Neural cell (in vitro differentiated cells): ENCODE measurements around the gene SLCO3A1. TPM values are rescaled to one million over a fixed set of nuclear protein-coding genes. Genes with fewer than 3 reads are reported as not detected.

ENCODE experiments used
- H2AFZ ChIP-seq: fragments of 200-600, 300-800 bp; sonication (generic), shearing (Covaris generic); 2 replicates; pipeline ENCODE4 v1.6.0; 2014; ENCODE audit warnings: low read depth, mild to moderate bottlenecking, antibody characterized with exemption, low read length, moderate library complexity
- H3F3A ChIP-seq: fragments of 200-600 bp; shearing (Covaris generic); 2 replicates; pipeline ENCODE4 v1.6.1; 2016; ENCODE audit warnings: mild to moderate bottlenecking, moderate library complexity, mixed read lengths, antibody characterized with exemption, low read length; ENCODE audit not compliant: insufficient read depth, poor library complexity, severe bottlenecking
- H3K27ac ChIP-seq: fragments of 200-600, 300-800 bp; sonication (generic), shearing (Covaris generic); 2 replicates; pipeline ENCODE4 v1.5.1; 2014; ENCODE audit warnings: mild to moderate bottlenecking, low read length, moderate library complexity
- H3K27me3 ChIP-seq: fragments of 300-800, 200-600 bp; sonication (generic), shearing (Covaris generic); 2 replicates; pipeline ENCODE4 v1.6.0; 2014; ENCODE audit warnings: mild to moderate bottlenecking, low read depth, low read length, moderate library complexity; ENCODE audit not compliant: insufficient read depth
- H3K36me3 ChIP-seq: fragments of 300-800, 200-600 bp; sonication (generic), shearing (Covaris generic); 2 replicates; pipeline ENCODE4 v1.5.1; 2014; ENCODE audit warnings: mild to moderate bottlenecking, antibody characterized with exemption, low read length, moderate library complexity; ENCODE audit not compliant: insufficient read depth
- H3K4me2 ChIP-seq: fragments of 300-800, 200-600 bp; sonication (generic), shearing (Covaris generic); 2 replicates; pipeline ENCODE4 v1.6.0; 2014; ENCODE audit warnings: mild to moderate bottlenecking, low read length
- H3K4me3 ChIP-seq: fragments of 300-800, 200-600 bp; sonication (generic), shearing (Covaris generic); 2 replicates; pipeline ENCODE4 v1.5.1; 2014; ENCODE audit warnings: mild to moderate bottlenecking, low read length, moderate library complexity
- H3K79me2 ChIP-seq: fragments of 200-600 bp; shearing (Covaris generic); replicated peaks from 2 replicates; pipeline ENCODE4 v1.6.0; 2014; ENCODE audit warnings: mild to moderate bottlenecking, low read length, moderate library complexity; ENCODE audit not compliant: insufficient read depth
- H3K9ac ChIP-seq: fragments of 300-800, 200-600 bp; sonication (generic), shearing (Covaris generic); 2 replicates; pipeline ENCODE4 v1.6.1; 2016; ENCODE audit warnings: mild to moderate bottlenecking, low read length, mixed read lengths
- H3K9me2 ChIP-seq: fragments of 200-600 bp; shearing (Covaris generic); 2 replicates; pipeline ENCODE4 v1.6.1; 2016; ENCODE audit warnings: mild to moderate bottlenecking, low read length, mixed read lengths; ENCODE audit not compliant: insufficient read depth
- H3K9me3 ChIP-seq: fragments of 200-600, 300-800 bp; sonication (generic), shearing (Covaris generic); 2 replicates; pipeline ENCODE4 v1.6.1; 2016; ENCODE audit warnings: mild to moderate bottlenecking, mixed run types, low read length, moderate library complexity, mixed read lengths
- H4K20me1 ChIP-seq: fragments of 200-600 bp; shearing (Covaris generic); 2 replicates; pipeline ENCODE4 v1.6.1; 2016; ENCODE audit warnings: mild to moderate bottlenecking, mixed run types; ENCODE audit not compliant: insufficient read depth
- CTCF ChIP-seq: fragments of 450-650 bp; IDR thresholded peaks from 2 replicates; pipeline ENCODE4 v1.5.1; 2014; ENCODE audit warnings: antibody characterized with exemption, mild to moderate bottlenecking, moderate library complexity; ENCODE audit not compliant: poor library complexity, severe bottlenecking
- EP300 ChIP-seq: fragments of 450-650 bp; conservative IDR thresholded peaks from 2 replicates; pipeline ENCODE4 v1.6.1; 2014; ENCODE audit warnings: antibody characterized with exemption, mild to moderate bottlenecking, moderate library complexity; ENCODE audit not compliant: poor library complexity, severe bottlenecking
- EZH2 ChIP-seq: fragments of 200-600, 300-800 bp; shearing (Covaris generic), sonication (generic); IDR thresholded peaks from 2 replicates; pipeline ENCODE4 v1.6.1; 2014; ENCODE audit warnings: antibody characterized with exemption, low read length, borderline replicate concordance, mild to moderate bottlenecking; ENCODE audit not compliant: insufficient read depth, poor library complexity, severe bottlenecking
- MXI1 ChIP-seq: fragments of 450-650 bp; conservative IDR thresholded peaks from 2 replicates; pipeline ENCODE4 v1.6.1; 2014; ENCODE audit warnings: antibody characterized with exemption, mild to moderate bottlenecking; ENCODE audit not compliant: poor library complexity, severe bottlenecking
- POLR2AphosphoS5 ChIP-seq: IDR thresholded peaks from 2 replicates; pipeline ENCODE4 v1.6.1; 2012
- RAD21 ChIP-seq: fragments of 450-650 bp; conservative IDR thresholded peaks from 2 replicates; pipeline ENCODE4 v1.6.1; 2014; ENCODE audit warnings: antibody characterized with exemption, mild to moderate bottlenecking, moderate library complexity
- SMC3 ChIP-seq: fragments of 450-650 bp; conservative IDR thresholded peaks from 2 replicates; pipeline ENCODE4 v1.6.1; 2014; ENCODE audit warnings: antibody characterized with exemption, mild to moderate bottlenecking, moderate library complexity; ENCODE audit not compliant: poor library complexity
- TAF1 ChIP-seq: IDR thresholded peaks from 2 replicates; pipeline ENCODE4 v1.6.1; 2012; ENCODE audit warnings: low read depth
- polyA plus RNA-seq: library from polyadenylated mRNA; depleted of rRNA; stranded (reverse); fragments of >200 nt; gene quantifications from 2 replicates; pipeline ENCODE4 v1.2.3, GENCODE V29; 2014
- TF ChIP-seq, protein P1 (sequence below): IDR thresholded peaks from 2 replicates; pipeline ENCODE4 v1.6.1; 2012; ENCODE audit warnings: borderline replicate concordance

Gene SLCO3A1
- polyA plus RNA-seq, 1 donor from 2014 or later: 14.2 TPM

- no peaks in the 10 kb centered on the region for H3F3A ChIP-seq
- no peak overlapping the region for H3K4me2 ChIP-seq
- no peak overlapping the region for H2AFZ ChIP-seq
- no peaks in the 10 kb centered on the region for H3K36me3 ChIP-seq
- H3K9me3 ChIP-seq: no peaks in the 10 kb centered on the region
- peaks cover 2% of the 10 kb centered on the region for H4K20me1 ChIP-seq
- H3K4me3 ChIP-seq: no peak overlapping the region
- TF ChIP-seq TAF1 (no peak), CTCF (no peak), SMC3 (no peak), RAD21 (no peak), EP300 (no peak), EZH2 (no peak), MXI1 (no peak), POLR2AphosphoS5 (no peak)
- TF ChIP-seq, protein P1, sequence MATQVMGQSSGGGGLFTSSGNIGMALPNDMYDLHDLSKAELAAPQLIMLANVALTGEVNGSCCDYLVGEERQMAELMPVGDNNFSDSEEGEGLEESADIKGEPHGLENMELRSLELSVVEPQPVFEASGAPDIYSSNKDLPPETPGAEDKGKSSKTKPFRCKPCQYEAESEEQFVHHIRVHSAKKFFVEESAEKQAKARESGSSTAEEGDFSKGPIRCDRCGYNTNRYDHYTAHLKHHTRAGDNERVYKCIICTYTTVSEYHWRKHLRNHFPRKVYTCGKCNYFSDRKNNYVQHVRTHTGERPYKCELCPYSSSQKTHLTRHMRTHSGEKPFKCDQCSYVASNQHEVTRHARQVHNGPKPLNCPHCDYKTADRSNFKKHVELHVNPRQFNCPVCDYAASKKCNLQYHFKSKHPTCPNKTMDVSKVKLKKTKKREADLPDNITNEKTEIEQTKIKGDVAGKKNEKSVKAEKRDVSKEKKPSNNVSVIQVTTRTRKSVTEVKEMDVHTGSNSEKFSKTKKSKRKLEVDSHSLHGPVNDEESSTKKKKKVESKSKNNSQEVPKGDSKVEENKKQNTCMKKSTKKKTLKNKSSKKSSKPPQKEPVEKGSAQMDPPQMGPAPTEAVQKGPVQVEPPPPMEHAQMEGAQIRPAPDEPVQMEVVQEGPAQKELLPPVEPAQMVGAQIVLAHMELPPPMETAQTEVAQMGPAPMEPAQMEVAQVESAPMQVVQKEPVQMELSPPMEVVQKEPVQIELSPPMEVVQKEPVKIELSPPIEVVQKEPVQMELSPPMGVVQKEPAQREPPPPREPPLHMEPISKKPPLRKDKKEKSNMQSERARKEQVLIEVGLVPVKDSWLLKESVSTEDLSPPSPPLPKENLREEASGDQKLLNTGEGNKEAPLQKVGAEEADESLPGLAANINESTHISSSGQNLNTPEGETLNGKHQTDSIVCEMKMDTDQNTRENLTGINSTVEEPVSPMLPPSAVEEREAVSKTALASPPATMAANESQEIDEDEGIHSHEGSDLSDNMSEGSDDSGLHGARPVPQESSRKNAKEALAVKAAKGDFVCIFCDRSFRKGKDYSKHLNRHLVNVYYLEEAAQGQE: no peak
- H3K9me2 ChIP-seq: no peaks in the 10 kb centered on the region
- no peak overlapping the region for H3K27ac ChIP-seq
- H3K9ac ChIP-seq: no peak overlapping the region
- no peaks in the 10 kb centered on the region for H3K27me3 ChIP-seq
- H3K79me2 ChIP-seq: peaks cover 6% of the 10 kb centered on the region
These were observed 120.8 kb downstream of the SLCO3A1 start for GRCh38 chr15:91974321-91974720.

DNA sequence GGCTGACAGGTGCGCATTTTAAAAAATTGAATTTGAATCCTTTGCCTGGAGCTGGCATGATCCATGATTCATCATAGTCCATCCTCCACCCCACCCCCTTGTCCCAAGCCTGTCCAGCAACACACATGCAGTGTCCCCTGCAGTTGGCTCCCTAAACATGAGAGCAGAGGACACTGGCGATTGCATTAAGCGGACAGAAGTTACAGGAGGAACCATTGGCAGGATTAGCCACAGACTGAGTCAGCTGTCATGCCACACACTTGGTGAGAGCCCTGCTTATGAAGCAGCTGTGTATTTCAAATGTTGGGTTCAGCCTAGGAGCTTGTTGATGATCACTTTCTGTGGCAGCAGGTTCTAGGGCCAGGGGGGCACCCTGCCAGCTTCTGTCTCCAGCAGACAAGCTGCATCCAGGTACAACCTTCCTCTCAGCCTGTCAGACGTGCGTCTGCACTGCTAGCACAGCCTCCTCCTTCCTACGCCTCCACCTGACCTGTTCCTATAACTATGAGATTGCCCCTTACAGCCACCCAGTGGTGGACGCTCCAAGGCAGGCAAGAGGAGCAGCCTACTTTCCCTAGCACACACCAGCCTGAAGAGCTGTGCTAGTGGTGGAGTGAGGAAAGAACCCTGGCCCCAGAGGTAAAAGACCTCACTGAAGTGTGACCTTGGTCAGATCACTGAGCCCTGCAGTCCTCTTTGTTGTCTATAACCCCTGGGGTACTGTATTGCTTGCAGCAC, 121.9 kb downstream of the SLCO3A1 start:
- Histone ChIP-seq H2AFZ (no peak overlapping the region), H3K27ac (no peak overlapping the region), H3K36me3 (no peaks in the 10 kb centered on the region)

More for the DNA sequence above, 121.9 kb downstream of the SLCO3A1 start:
- TF ChIP-seq SMC3 (no peak), POLR2AphosphoS5 (no peak), MXI1 (no peak), RAD21 (no peak), TAF1 (no peak), CTCF (no peak), EP300 (no peak), EZH2 (no peak)
- TF ChIP-seq, protein P1: no peak
- Histone ChIP-seq H3K9me2 (no peaks in the 10 kb centered on the region), H3F3A (no peaks in the 10 kb centered on the region), H3K27me3 (no peaks in the 10 kb centered on the region), H3K9me3 (no peaks in the 10 kb centered on the region), H3K79me2 (peaks cover 6% of the 10 kb centered on the region), H3K4me2 (no peak overlapping the region), H3K4me3 (no peak overlapping the region), H4K20me1 (peaks cover 2% of the 10 kb centered on the region), H3K9ac (no peak overlapping the region)
